A673 (cell line): ENCODE results near the gene GRID2. TPM values are rescaled to one million over a fixed set of nuclear protein-coding genes. Genes with fewer than 3 reads are reported as not detected.
A peak's percentile ranks its signal among the peaks of the same experiment; 100 is the strongest.

Experiments used
- BruUV-seq: library from RNA; stranded (reverse); fragments of 400-500 nt; replicated peaks from 2 replicates; lab custom pipeline; 2021; lab: Mats Ljungman, UMichigan
- CTCF ChIA-PET: fragments of 300-600 bp; sonication (Branson Sonifier 250); formaldehyde crosslinking; loops from one replicate; lab custom pipeline; 2022; ENCODE audit warnings: antibody characterized with exemption; lab: Charles Lee
- POLR2A ChIA-PET: fragments of 300-600 bp; sonication (Branson Sonifier 250); formaldehyde crosslinking; loops from one replicate; lab custom pipeline; 2022; ENCODE audit warnings: antibody characterized with exemption; ENCODE audit not compliant: low non-redundant PET; lab: Charles Lee
- DNase-seq: peaks from one replicate; pipeline ENCODE4 v3.0.0-alpha.2; 2015; ENCODE audit warnings: low spot score
- H3K27ac ChIP-seq: fragments of 200-600 bp; sonication (generic); 2 replicates; pipeline ENCODE4 v1.5.1; 2016; ENCODE audit warnings: mixed run types, low read depth, mild to moderate bottlenecking, mixed read lengths, antibody characterized with exemption, low read length; ENCODE audit not compliant: poor library complexity, severe bottlenecking
- H3K27me3 ChIP-seq: fragments of 200-600 bp; sonication (generic); replicated peaks from 2 replicates; pipeline ENCODE4 v1.6.1; 2017; ENCODE audit warnings: mixed run types, low read depth, mild to moderate bottlenecking, mixed read lengths, antibody characterized with exemption, low read length; ENCODE audit not compliant: insufficient read depth, poor library complexity
- H3K36me3 ChIP-seq: fragments of 200-600 bp; sonication (generic); 2 replicates; pipeline ENCODE4 v1.6.1; 2016; ENCODE audit warnings: mixed run types, mild to moderate bottlenecking, mixed read lengths, antibody characterized with exemption, low read length; ENCODE audit not compliant: insufficient read depth, poor library complexity, severe bottlenecking
- H3K4me1 ChIP-seq: fragments of 200-600 bp; sonication (generic); 2 replicates; pipeline ENCODE4 v1.6.1; 2017; ENCODE audit warnings: mixed run types, mild to moderate bottlenecking, mixed read lengths, antibody characterized with exemption, low read length; ENCODE audit not compliant: insufficient read depth, poor library complexity, severe bottlenecking
- H3K4me3 ChIP-seq: fragments of 200-600 bp; sonication (generic); 2 replicates; pipeline ENCODE4 v1.5.1; 2016; ENCODE audit warnings: low read depth, mixed run types, mild to moderate bottlenecking, mixed read lengths, low read length; ENCODE audit not compliant: poor library complexity, severe bottlenecking
- H3K9me3 ChIP-seq: fragments of 200-600 bp; sonication (generic); 2 replicates; pipeline ENCODE4 v1.6.1; 2016; ENCODE audit warnings: mixed run types, low read depth, mild to moderate bottlenecking, mixed read lengths, antibody characterized with exemption, low read length; ENCODE audit not compliant: poor library complexity, severe bottlenecking
- CTCF ChIP-seq: fragments of 300-800, 200-600 bp; sonication (generic); conservative IDR thresholded peaks from 2 replicates; pipeline ENCODE4 v1.5.1; 2017; ENCODE audit warnings: low read depth, mild to moderate bottlenecking, antibody characterized with exemption, low read length, moderate library complexity, mixed read lengths
- EZH2 ChIP-seq: fragments of 200-600 bp; sonication (generic); IDR thresholded peaks from 2 replicates; pipeline ENCODE4 v1.6.1; 2017; ENCODE audit warnings: borderline replicate concordance, low read depth, mild to moderate bottlenecking, mixed read lengths, antibody characterized with exemption, low read length; ENCODE audit not compliant: poor library complexity, severe bottlenecking
- intact Hi-C: fragments of 100-400 bp; cut with micrococcal nuclease; formaldehyde crosslinking; loops from one replicate; pipeline ENCODE4 v1.10.0; 2022; ENCODE audit not compliant: unreplicated experiment
- total RNA-seq: library from RNA; stranded (reverse); gene quantifications from 2 replicates; pipeline ENCODE4 v1.2.3, GENCODE V29; 2021

GRID2 gene
- total RNA-seq, 1 experiment from 2014 or later = not detected

GRCh38 chr4:93303440-93303839, 999.7 kb downstream of the GRID2 start:
- Histone ChIP-seq H3K36me3 (no peaks in the 10 kb centered on the region), H3K9me3 (no peaks in the 10 kb centered on the region), H3K27me3 (no peaks in the 10 kb centered on the region), H3K4me3 (no peak overlapping the region), H3K27ac (no peak overlapping the region), H3K4me1 (no peaks in the 10 kb centered on the region)
- intact Hi-C loops = no loop called here
- CTCF ChIA-PET = no interaction called here
- no peak for DNase-seq
- POLR2A ChIA-PET = no interaction called here
- TF ChIP-seq EZH2 (no peak), CTCF (no peak)
- no TSS peak for BruUV-seq

- peaks cover 17% of the 10 kb centered on the region for H3K4me1 ChIP-seq
- no TSS peak for BruUV-seq
- no peak overlapping the region for H3K4me3 ChIP-seq
- H3K27ac ChIP-seq = no peak overlapping the region
- no peak for DNase-seq
- ChIA-PET POLR2A (no interaction called here), CTCF (no interaction called here)
- no peaks in the 10 kb centered on the region for H3K9me3 ChIP-seq
- intact Hi-C loops = loop anchor here (10.0 kb wide), 1 partner anchor 223 kb away; no protein-coding TSS in a partner anchor
- no peaks in the 10 kb centered on the region for H3K36me3 ChIP-seq
- TF ChIP-seq EZH2 (no peak), CTCF (no peak)
- H3K27me3 ChIP-seq = no peaks in the 10 kb centered on the region
Measured at GRCh38 chr4:93312299-93312698, 1008.5 kb downstream of the GRID2 start.

GRCh38 chr4:93313197-93313596, 1009.4 kb downstream of the GRID2 start:
- intact Hi-C loops = loop anchor here (10.0 kb wide), 1 partner anchor 222 kb away; no protein-coding TSS in a partner anchor
- no TSS peak for BruUV-seq
- Histone ChIP-seq H3K27me3 (no peaks in the 10 kb centered on the region), H3K27ac (no peak overlapping the region), H3K36me3 (no peaks in the 10 kb centered on the region), H3K4me3 (no peak overlapping the region), H3K4me1 (peaks cover 23% of the 10 kb centered on the region), H3K9me3 (no peaks in the 10 kb centered on the region)
- peak; percentile 46 for DNase-seq
- CTCF ChIA-PET = no interaction called here
- TF ChIP-seq CTCF = no peak
- no peak for TF ChIP-seq EZH2
- POLR2A ChIA-PET = no interaction called here
